H1 (cell line): ENCODE measurements around the gene THBS4.
"Not testable (repeated sequence)": the region's sequence is repeated elsewhere in the genome, so short reads cannot be mapped to it uniquely, and the experiment has no call there.

Experiments used
- MAFK ChIP-seq: IDR thresholded peaks from 2 replicates; pipeline ENCODE4 v1.6.1; 2012; ENCODE audit warnings: low read depth, mild to moderate bottlenecking, improper control_type of control experiment, low read length
- POLR2A ChIP-seq, 2 experiments: IDR thresholded peaks; 1 replicate in 1 of 2; 2 replicates in 1 of 2; pipeline ENCODE4 v1.6.1; 2011; ENCODE audit warnings: low read depth in 2 of 2, low read length in 2 of 2, mild to moderate bottlenecking in 2 of 2; ENCODE audit errors: control extremely low read depth in 1 of 2
- POLR2AphosphoS5 ChIP-seq: IDR thresholded peaks from 2 replicates; pipeline ENCODE4 v1.6.1; 2011; ENCODE audit warnings: low read depth, low read length
- SIN3A ChIP-seq, 2 experiments: IDR thresholded peaks in 1 of 2; conservative IDR thresholded peaks in 1 of 2; 2 replicates each; pipeline ENCODE4 v1.6.1; 2011 to 2012; ENCODE audit warnings: low read length in 2 of 2, improper control_type of control experiment in 1 of 2, low read depth in 1 of 2, mild to moderate bottlenecking in 1 of 2
- TF ChIP-seq, protein P1 (sequence below), 3 experiments: IDR thresholded peaks; 1 replicate in 2 of 3; 2 replicates in 1 of 3; pipeline versions ENCODE4 v1.5.1 to v1.6.1; 2011; ENCODE audit warnings: low read length in 3 of 3, mild to moderate bottlenecking in 3 of 3, inconsistent platforms in 2 of 3, low read depth in 1 of 3, moderate library complexity in 1 of 3; ENCODE audit not compliant: insufficient read depth in 1 of 3; ENCODE audit errors: control extremely low read depth in 1 of 3

DNA sequence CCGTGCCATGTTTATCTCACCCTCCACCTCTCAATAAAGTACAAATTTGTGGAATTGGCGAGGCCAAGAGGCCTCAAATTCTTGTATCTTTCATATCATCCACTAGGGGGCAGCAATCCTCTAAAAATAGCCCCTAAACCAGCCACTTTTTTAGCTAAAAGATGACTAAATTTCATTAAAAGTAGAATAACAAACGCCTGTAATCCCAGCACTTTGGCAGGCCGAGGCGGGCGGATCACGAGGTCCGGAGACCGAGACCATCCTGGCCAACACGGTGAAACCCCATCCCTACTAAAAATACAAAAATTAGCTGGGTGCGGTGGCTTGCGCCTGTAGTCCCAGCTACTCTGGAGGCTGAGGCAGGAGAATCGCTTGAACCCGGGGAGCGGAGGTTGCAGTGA, 56.6 kb downstream of the THBS4 start:
- TF ChIP-seq, protein P1, sequence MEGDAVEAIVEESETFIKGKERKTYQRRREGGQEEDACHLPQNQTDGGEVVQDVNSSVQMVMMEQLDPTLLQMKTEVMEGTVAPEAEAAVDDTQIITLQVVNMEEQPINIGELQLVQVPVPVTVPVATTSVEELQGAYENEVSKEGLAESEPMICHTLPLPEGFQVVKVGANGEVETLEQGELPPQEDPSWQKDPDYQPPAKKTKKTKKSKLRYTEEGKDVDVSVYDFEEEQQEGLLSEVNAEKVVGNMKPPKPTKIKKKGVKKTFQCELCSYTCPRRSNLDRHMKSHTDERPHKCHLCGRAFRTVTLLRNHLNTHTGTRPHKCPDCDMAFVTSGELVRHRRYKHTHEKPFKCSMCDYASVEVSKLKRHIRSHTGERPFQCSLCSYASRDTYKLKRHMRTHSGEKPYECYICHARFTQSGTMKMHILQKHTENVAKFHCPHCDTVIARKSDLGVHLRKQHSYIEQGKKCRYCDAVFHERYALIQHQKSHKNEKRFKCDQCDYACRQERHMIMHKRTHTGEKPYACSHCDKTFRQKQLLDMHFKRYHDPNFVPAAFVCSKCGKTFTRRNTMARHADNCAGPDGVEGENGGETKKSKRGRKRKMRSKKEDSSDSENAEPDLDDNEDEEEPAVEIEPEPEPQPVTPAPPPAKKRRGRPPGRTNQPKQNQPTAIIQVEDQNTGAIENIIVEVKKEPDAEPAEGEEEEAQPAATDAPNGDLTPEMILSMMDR (IDR thresholded peaks at IDR 0.05; ENCODE audit: control extremely low read depth in 1 of 3, insufficient read depth in 1 of 3, low read depth in 1 of 3, low read length in 3 of 3), result peak in 2 of 3 experiments; percentile 48 to 57; a peak in 2 of 4 replicates
- not testable (repeated sequence) for TF ChIP-seq SIN3A (conservative IDR thresholded peaks at IDR 0.05 in 1 of 2, IDR thresholded peaks at IDR 0.05 in 1 of 2; ENCODE audit: low read depth in 1 of 2, low read length in 2 of 2); POLR2AphosphoS5; MAFK; POLR2A (IDR thresholded peaks at IDR 0.05; ENCODE audit: control extremely low read depth in 1 of 2, low read depth in 2 of 2, low read length in 2 of 2)
